GM23338 (cell line): Measurements from ENCODE around the gene FLT1.

Source experiments
- CTCF ChIP-seq, 2 experiments: fragments of 200-600 bp in 1 of 2; sonication (generic) in 1 of 2; conservative IDR thresholded peaks; 2 replicates each; pipeline versions ENCODE4 v1.5.1 to v1.6.1; 2016 to 2017; ENCODE audit warnings: antibody characterized with exemption in 2 of 2, low read depth in 2 of 2, mild to moderate bottlenecking in 2 of 2, moderate library complexity in 1 of 2
- EZH2 ChIP-seq: fragments of 200-600 bp; sonication (generic); IDR thresholded peaks from one replicate; pipeline ENCODE4 v1.8.0; 2017; ENCODE audit warnings: antibody characterized with exemption, mild to moderate bottlenecking, low read depth; ENCODE audit not compliant: unreplicated experiment
- JUNB ChIP-seq: IDR thresholded peaks from one replicate; pipeline ENCODE4 v1.6.1; 2016; ENCODE audit warnings: antibody characterized with exemption; ENCODE audit not compliant: unreplicated experiment
- NANOG ChIP-seq: IDR thresholded peaks from 2 replicates; pipeline ENCODE4 v1.6.1; 2016; ENCODE audit warnings: antibody characterized with exemption, borderline replicate concordance
- POLR2AphosphoS5 ChIP-seq: IDR thresholded peaks from 2 replicates; pipeline ENCODE4 v1.6.1; 2016; ENCODE audit warnings: antibody characterized with exemption, low read depth
- REST ChIP-seq: IDR thresholded peaks from one replicate; pipeline ENCODE4 v1.6.1; 2018; ENCODE audit warnings: antibody characterized with exemption; ENCODE audit not compliant: unreplicated experiment
- STAT1 ChIP-seq: IDR thresholded peaks from one replicate; pipeline ENCODE4 v1.6.1; 2016; ENCODE audit warnings: antibody characterized with exemption; ENCODE audit not compliant: unreplicated experiment

GRCh38 chr13:28357911-28358433 lies 137.0 kb downstream of the FLT1 start:
- TF ChIP-seq CTCF (conservative IDR thresholded peaks at IDR 0.05; ENCODE audit: low read depth in 2 of 2) (no peak), REST (no peak), JUNB (no peak), NANOG (no peak), EZH2 (no peak), POLR2AphosphoS5 (no peak), STAT1 (no peak)
